ENCODE data around the gene NANOG. TPM values are rescaled to one million over a fixed set of nuclear protein-coding genes. Genes with fewer than 3 reads are reported as not detected.
A peak's percentile ranks its signal among the peaks of the same experiment; 100 is the strongest.
"Not testable (repeated sequence)": the region's sequence is repeated elsewhere in the genome, so short reads cannot be mapped to it uniquely, and the experiment has no call there.

NANOG gene
- total and polyA plus RNA-seq, 4 donors = 0.32 to 0.57 TPM; not detected in 2

DNA sequence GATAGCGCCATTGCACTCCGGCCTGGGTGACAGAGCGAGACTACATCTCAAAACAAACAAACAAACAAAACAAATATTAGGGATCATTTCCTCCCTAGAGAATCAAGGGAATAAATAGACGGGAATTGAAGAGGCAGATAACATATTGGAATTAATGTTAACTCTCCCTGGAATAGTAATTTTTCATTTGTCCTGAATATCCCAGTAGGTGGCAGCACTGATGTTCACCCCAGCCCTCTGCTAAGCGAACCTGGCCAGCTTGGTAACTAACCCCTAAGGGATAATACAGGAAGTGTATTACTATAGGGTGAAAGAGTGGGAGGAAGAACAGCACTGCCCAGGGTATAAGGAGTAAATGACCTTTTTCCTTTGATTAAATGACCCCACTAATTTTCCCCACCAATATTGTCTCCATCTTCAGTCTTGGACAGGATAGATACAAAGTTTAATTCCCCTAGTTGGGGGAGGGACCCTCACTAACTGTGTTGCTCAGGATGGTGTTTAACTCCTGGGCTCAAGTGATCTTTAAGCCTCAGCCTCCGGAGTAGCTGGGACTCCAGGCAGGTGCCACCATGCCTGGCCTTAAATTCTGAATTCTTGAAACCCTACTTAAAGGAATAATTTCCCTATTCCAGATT, 43.0 kb downstream of the NANOG start:
- ATAC-seq (ENCODE audit: low FRiP score) = peak; percentile 54
- Histone ChIP-seq H3K27me3 (ENCODE audit: control insufficient read depth in 1 of 2, insufficient read depth in 2 of 2, low read length in 1 of 2) (no peaks in the 10 kb centered on the region), H3K4me1 (ENCODE audit: control insufficient read depth in 1 of 2, insufficient read depth in 2 of 2, low read length in 2 of 2) (no peaks in the 10 kb centered on the region), H3K36me3 (ENCODE audit: control insufficient read depth in 1 of 2, insufficient read depth in 2 of 2, low read length in 1 of 2) (no peaks in the 10 kb centered on the region), H3K4me3 (ENCODE audit: low read length in 2 of 2) (no peak overlapping the region), H3K9me3 (ENCODE audit: control insufficient read depth, low read length) (no peaks in the 10 kb centered on the region), H3K27ac (ENCODE audit: low read depth in 1 of 2, low read length in 2 of 2) (no peak overlapping the region)
- DNase-seq = no peak
- 62 to 63% methylated on average over 6 of the region's 6 CpGs for WGBS, 2 donors
- intact Hi-C loops (cut with DNase I) = no loop called here

DNA sequence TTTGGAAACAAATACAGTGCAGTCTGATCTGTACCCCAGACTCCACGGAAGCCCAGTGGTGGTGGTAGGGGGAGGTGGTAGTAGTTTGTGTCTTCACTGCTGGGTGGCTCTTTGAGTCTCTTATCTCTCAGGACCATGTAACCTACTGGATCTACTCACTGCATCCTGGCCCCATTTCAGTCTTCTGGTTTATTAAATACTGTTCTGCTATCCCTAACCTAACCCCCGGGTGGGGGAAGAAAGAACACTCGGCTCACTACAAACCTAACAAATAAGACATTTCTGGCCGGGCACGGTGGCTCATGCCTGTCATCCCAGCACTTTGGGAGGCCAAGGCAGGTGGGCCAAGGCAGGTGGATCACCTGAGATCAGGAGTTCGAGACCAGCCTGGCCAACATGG, 44.0 kb downstream of the NANOG start:
- H3K4me3 ChIP-seq (ENCODE audit: low read length in 2 of 2); intact Hi-C loops (cut with DNase I); DNase-seq; ATAC-seq (ENCODE audit: low FRiP score); H3K36me3 ChIP-seq (ENCODE audit: control insufficient read depth in 1 of 2, insufficient read depth in 2 of 2, low read length in 1 of 2); H3K27ac ChIP-seq (ENCODE audit: low read depth in 1 of 2, low read length in 2 of 2); H3K9me3 ChIP-seq (ENCODE audit: control insufficient read depth, low read length); H3K4me1 ChIP-seq (ENCODE audit: control insufficient read depth in 1 of 2, insufficient read depth in 2 of 2, low read length in 2 of 2); H3K27me3 ChIP-seq (ENCODE audit: control insufficient read depth in 1 of 2, insufficient read depth in 2 of 2, low read length in 1 of 2): not testable (repeated sequence)
- WGBS, 2 donors = 74% methylated on average over 6 of the region's 6 CpGs

DNA sequence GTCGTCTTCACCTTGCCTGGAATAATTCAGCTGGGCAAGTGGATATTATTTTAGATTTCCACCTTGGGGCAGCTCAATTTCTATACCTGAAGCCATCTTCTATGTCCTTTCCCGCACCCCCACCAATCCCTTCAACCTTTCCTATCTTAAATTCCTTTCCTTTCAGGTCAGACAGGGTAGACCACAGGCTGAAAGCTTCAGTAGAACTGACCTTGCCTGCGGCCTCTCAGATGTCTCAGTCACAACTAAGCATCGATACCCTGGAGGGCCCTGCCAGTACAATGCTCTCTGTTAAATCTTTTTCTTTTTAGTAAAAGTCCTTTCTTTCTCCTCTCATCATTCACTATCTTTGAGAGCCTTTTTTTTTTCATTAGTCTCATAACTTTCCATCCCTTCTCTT, 44.6 kb downstream of the NANOG start:
- ATAC-seq (ENCODE audit: low FRiP score) = no peak
- H3K27me3 ChIP-seq (ENCODE audit: control insufficient read depth in 1 of 2, insufficient read depth in 2 of 2, low read length in 1 of 2) = no peaks in the 10 kb centered on the region
- 82 to 86% methylated on average over 4 of the region's 4 CpGs for WGBS, 2 donors
- H3K27ac ChIP-seq (ENCODE audit: low read depth in 1 of 2, low read length in 2 of 2) = no peak overlapping the region
- no peaks in the 10 kb centered on the region for H3K4me1 ChIP-seq (ENCODE audit: control insufficient read depth in 1 of 2, insufficient read depth in 2 of 2, low read length in 2 of 2)
- no peak for DNase-seq
- intact Hi-C loops (cut with DNase I) = no loop called here
- H3K36me3 ChIP-seq (ENCODE audit: control insufficient read depth in 1 of 2, insufficient read depth in 2 of 2, low read length in 1 of 2) = no peaks in the 10 kb centered on the region
- no peak overlapping the region for H3K4me3 ChIP-seq (ENCODE audit: low read length in 2 of 2)
- H3K9me3 ChIP-seq (ENCODE audit: control insufficient read depth, low read length) = no peaks in the 10 kb centered on the region

DNA sequence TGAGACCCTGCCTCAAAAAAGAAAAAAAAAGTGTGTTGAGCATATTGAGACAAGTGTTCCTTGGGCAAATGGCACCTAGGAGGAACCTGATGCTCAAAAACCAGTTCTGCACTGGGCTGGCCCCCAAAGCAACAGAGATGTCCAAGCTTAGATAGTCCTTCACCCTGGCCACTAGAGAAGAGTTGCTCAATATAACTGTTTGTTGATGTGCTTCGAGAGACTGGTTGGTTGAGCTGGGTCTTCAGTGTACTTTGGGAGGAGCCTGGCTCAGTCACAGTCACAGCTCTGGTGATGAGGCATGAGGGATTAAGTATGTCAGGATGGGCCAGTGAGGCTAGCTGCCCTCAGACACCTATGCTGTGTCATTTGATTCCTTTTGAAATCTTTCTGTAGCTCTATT, 45.5 kb downstream of the NANOG start:
- Histone ChIP-seq H3K27ac (ENCODE audit: low read depth in 1 of 2, low read length in 2 of 2) (no peak overlapping the region), H3K9me3 (ENCODE audit: control insufficient read depth, low read length) (no peaks in the 10 kb centered on the region), H3K4me1 (ENCODE audit: control insufficient read depth in 1 of 2, insufficient read depth in 2 of 2, low read length in 2 of 2) (no peaks in the 10 kb centered on the region), H3K36me3 (ENCODE audit: control insufficient read depth in 1 of 2, insufficient read depth in 2 of 2, low read length in 1 of 2) (no peaks in the 10 kb centered on the region), H3K27me3 (ENCODE audit: control insufficient read depth in 1 of 2, insufficient read depth in 2 of 2, low read length in 1 of 2) (no peaks in the 10 kb centered on the region), H3K4me3 (ENCODE audit: low read length in 2 of 2) (no peak overlapping the region)
- ATAC-seq (ENCODE audit: low FRiP score) (no peak), DNase-seq (no peak)
- 78 to 83% methylated on average over 1 of the region's 1 CpG for WGBS, 2 donors
- intact Hi-C loops (cut with DNase I) = no loop called here

DNA sequence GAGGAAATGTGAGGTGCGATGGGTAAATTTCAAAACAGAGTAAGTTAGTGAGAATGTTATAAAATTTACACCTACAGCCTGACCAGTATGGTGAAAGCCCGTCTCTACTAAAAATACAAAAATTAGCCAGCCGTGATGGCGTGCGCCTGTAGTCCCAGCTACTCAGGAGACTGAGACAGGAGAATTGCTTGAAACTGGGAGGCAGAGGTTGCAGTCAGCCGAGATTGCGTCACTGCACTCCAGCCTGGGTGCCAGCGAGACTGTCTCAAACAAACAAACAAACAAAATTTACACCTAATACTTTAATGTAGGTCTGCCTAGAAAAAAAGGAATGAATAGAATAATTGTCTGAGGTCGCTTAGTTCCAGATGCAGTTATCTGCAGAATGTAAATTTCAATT, 45.9 kb downstream of the NANOG start:
- no peaks in the 10 kb centered on the region for H3K9me3 ChIP-seq (ENCODE audit: control insufficient read depth, low read length)
- intact Hi-C loops (cut with DNase I) = no loop called here
- H3K27ac ChIP-seq (ENCODE audit: low read depth in 1 of 2, low read length in 2 of 2) = no peak overlapping the region
- DNase-seq = no peak
- no peaks in the 10 kb centered on the region for H3K4me1 ChIP-seq (ENCODE audit: control insufficient read depth in 1 of 2, insufficient read depth in 2 of 2, low read length in 2 of 2)
- H3K4me3 ChIP-seq (ENCODE audit: low read length in 2 of 2) = no peak overlapping the region
- no peak for ATAC-seq (ENCODE audit: low FRiP score)
- no peaks in the 10 kb centered on the region for H3K27me3 ChIP-seq (ENCODE audit: control insufficient read depth in 1 of 2, insufficient read depth in 2 of 2, low read length in 1 of 2)
- WGBS, 2 donors = 74 to 77% methylated on average over 9 of the region's 9 CpGs
- no peaks in the 10 kb centered on the region for H3K36me3 ChIP-seq (ENCODE audit: control insufficient read depth in 1 of 2, insufficient read depth in 2 of 2, low read length in 1 of 2)

DNA sequence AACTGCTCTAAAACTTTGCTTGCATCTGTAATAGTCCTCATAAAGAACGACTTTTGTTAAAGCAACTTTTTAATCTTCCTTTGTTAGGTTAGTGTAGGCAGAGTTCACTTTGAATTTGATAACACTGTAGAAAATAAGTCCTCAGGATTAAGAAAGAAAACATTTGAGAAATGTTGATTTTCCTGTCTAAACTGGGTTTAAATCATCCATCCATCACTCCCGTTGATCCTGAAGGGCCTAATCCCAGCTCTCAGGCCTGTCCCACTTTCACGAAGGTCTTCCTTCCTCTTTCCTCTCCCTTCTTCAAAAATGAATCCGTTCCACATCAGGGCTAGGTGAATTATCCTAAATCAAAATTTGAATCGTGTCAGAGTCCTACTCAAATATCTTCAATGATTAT, 46.6 kb downstream of the NANOG start:
- Histone ChIP-seq H3K27me3 (ENCODE audit: control insufficient read depth in 1 of 2, insufficient read depth in 2 of 2, low read length in 1 of 2) (no peaks in the 10 kb centered on the region), H3K4me1 (ENCODE audit: control insufficient read depth in 1 of 2, insufficient read depth in 2 of 2, low read length in 2 of 2) (no peaks in the 10 kb centered on the region), H3K36me3 (ENCODE audit: control insufficient read depth in 1 of 2, insufficient read depth in 2 of 2, low read length in 1 of 2) (no peaks in the 10 kb centered on the region), H3K4me3 (ENCODE audit: low read length in 2 of 2) (no peak overlapping the region), H3K27ac (ENCODE audit: low read depth in 1 of 2, low read length in 2 of 2) (no peak overlapping the region), H3K9me3 (ENCODE audit: control insufficient read depth, low read length) (no peaks in the 10 kb centered on the region)
- WGBS, 2 donors = 46 to 51% methylated on average over 5 of the region's 5 CpGs
- DNase-seq = no peak
- ATAC-seq (ENCODE audit: low FRiP score) = no peak
- intact Hi-C loops (cut with DNase I) = no loop called here

DNA sequence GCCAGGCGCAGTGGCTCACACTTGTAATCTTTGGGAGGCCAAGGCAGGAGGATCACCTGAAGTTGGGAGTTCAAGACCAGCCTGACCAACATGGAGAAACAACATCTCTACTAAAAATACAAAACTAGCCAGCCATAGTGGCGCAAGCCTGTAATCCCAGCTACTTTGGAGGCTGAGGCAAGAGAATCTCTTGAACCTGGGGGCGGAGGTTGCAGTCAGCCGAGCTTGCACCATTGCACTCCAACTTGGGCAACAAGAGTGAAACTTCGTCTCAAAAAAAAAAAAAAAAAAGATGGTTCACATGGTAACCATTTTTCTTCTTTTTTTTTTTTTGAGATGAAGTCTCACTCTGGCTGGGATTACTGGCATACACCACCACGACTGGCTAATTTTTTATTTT, 48.2 kb downstream of the NANOG start:
- DNase-seq (no peak), ATAC-seq (ENCODE audit: low FRiP score) (no peak)
- Histone ChIP-seq H3K4me1 (ENCODE audit: control insufficient read depth in 1 of 2, insufficient read depth in 2 of 2, low read length in 2 of 2) (no peaks in the 10 kb centered on the region), H3K27ac (ENCODE audit: low read depth in 1 of 2, low read length in 2 of 2) (no peak overlapping the region), H3K36me3 (ENCODE audit: control insufficient read depth in 1 of 2, insufficient read depth in 2 of 2, low read length in 1 of 2) (no peaks in the 10 kb centered on the region), H3K4me3 (ENCODE audit: low read length in 2 of 2) (no peak overlapping the region), H3K9me3 (ENCODE audit: control insufficient read depth, low read length) (no peaks in the 10 kb centered on the region), H3K27me3 (ENCODE audit: control insufficient read depth in 1 of 2, insufficient read depth in 2 of 2, low read length in 1 of 2) (no peaks in the 10 kb centered on the region)
- WGBS, 2 donors = 74 to 76% methylated on average over 6 of the region's 6 CpGs
- intact Hi-C loops (cut with DNase I) = no loop called here

DNA sequence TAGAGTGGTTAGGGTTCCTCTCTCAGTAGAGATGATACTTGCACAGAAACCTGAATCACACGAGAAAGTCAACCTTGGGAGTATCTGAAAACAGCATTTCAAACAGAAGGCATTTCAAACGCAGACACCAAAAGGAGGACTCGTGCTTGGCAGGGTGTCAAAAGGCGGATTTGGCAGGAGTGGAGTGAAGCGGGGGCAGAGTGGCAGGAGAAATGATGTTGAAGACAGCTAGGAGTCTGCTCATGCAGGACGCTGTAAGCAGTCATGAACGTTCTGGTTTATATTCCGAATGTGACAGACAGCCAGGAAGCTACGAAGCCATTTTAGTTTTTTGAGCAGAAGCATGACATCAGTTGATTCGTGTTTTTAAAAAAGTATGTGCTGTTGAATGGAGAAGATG, 50.0 kb downstream of the NANOG start:
- DNase-seq = not testable (repeated sequence)

DNA sequence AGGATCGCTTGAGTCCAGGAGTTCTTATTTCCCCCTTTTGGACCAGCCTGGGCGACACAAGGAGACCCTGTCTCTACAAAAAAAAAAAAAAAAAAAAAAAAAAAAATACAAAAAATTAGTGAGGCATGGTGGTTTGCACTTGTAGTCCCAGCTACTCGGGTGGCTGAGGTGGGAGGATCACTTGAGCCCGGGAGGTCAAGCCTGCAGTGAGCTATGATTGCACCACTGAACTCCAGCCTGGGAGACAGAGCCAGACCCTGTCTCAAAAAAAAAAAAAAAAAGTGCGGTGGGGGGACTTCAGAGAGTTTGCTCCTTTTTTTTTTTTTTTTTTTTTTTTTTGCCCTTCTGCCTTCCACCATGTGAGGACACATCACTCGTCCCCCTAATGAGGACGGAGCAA, 50.6 kb downstream of the NANOG start:
- WGBS, 2 donors = 88 to 89% methylated on average over 6 to 7 of the region's 7 CpGs
- ATAC-seq (ENCODE audit: low FRiP score); H3K27me3 ChIP-seq (ENCODE audit: control insufficient read depth in 1 of 2, insufficient read depth in 2 of 2, low read length in 1 of 2); H3K9me3 ChIP-seq (ENCODE audit: control insufficient read depth, low read length); DNase-seq; H3K4me1 ChIP-seq (ENCODE audit: control insufficient read depth in 1 of 2, insufficient read depth in 2 of 2, low read length in 2 of 2); H3K36me3 ChIP-seq (ENCODE audit: control insufficient read depth in 1 of 2, insufficient read depth in 2 of 2, low read length in 1 of 2); H3K27ac ChIP-seq (ENCODE audit: low read depth in 1 of 2, low read length in 2 of 2); intact Hi-C loops (cut with DNase I); H3K4me3 ChIP-seq (ENCODE audit: low read length in 2 of 2): not testable (repeated sequence)

More for the DNA sequence above, 50.0 kb downstream of the NANOG start:
- intact Hi-C loops (cut with DNase I); H3K27me3 ChIP-seq (ENCODE audit: control insufficient read depth in 1 of 2, insufficient read depth in 2 of 2, low read length in 1 of 2); ATAC-seq (ENCODE audit: low FRiP score); H3K9me3 ChIP-seq (ENCODE audit: control insufficient read depth, low read length); H3K27ac ChIP-seq (ENCODE audit: low read depth in 1 of 2, low read length in 2 of 2); H3K36me3 ChIP-seq (ENCODE audit: control insufficient read depth in 1 of 2, insufficient read depth in 2 of 2, low read length in 1 of 2); H3K4me3 ChIP-seq (ENCODE audit: low read length in 2 of 2); H3K4me1 ChIP-seq (ENCODE audit: control insufficient read depth in 1 of 2, insufficient read depth in 2 of 2, low read length in 2 of 2): not testable (repeated sequence)
- WGBS, 2 donors = 6 to 9% methylated on average over 6 to 9 of the region's 10 CpGs
